ENCODE measurements around the gene EPHA1.

GRCh38 chr7:143451746-143452145 lies 43.1 kb upstream of the EPHA1 start:
- TF ChIP-seq CTCF (IDR thresholded peaks at IDR 0.05) (no peak), POLR2A (IDR thresholded peaks at IDR 0.05) (no peak)
